HG02943 (cell line): ENCODE data around the gene LPCAT1.

Experiments
- ATAC-seq: cut with Tn5 transposase; IDR thresholded peaks from one replicate; pipeline ENCODE4 v1.9.1; 2021; ENCODE audit warnings: mild to moderate bottlenecking, low read depth, moderate library complexity; ENCODE audit not compliant: unreplicated experiment

The LPCAT1 gene

DNA sequence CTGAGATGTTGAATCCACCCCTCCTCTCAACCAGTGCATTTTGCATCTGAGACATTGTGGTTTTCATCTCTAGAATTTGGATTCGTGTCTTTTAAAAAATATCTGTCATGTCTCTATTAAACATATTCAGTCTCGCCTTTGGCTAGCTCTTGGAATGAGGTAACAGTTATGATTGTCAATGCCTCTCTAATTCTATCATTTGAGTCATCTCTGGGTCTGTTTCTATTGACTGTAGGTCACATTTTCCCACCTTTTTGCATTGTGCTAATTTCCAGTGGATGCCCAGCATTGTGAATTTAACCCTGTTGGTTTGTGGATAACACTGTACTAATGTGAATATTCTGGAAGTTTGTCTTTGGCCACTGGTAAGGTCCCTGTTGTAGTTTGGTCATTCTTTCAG, 70.1 kb downstream of the LPCAT1 start:
- no peak for ATAC-seq

DNA sequence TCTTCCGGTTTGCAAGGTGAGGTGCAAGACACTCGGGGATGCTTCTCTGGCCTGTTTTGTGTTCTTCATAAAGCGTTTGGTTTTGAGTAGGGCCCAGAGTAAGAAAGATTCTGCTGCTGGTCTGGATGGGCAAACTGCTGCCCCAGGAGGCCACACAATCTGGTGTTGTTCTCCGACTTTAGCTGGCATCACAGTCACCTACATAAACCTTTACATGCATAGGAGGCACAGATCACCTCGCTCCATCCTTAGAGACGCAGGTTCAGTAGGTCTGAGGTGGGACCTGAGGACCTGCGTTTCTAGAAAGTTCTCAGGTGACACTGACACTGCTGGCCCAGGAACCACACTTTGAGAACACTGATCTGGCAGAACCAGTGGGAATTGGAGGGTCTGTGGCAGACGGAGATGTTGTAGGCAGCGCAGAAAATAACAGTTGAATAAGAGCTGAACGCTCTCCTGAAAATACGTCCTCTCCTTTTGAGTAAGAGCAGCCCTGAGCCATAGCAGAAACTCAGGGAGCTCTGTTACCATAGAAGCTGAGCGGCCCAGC, 74.6 kb downstream of the LPCAT1 start:
- no peak for ATAC-seq

GRCh38 chr5:1448511-1449011, 75.2 kb downstream of the LPCAT1 start:
- ATAC-seq = no peak

GRCh38 chr5:1447671-1448361, 75.9 kb downstream of the LPCAT1 start:
- no peak for ATAC-seq

- ATAC-seq = no peak
Observed at GRCh38 chr5:1446602-1447343, 77.0 kb downstream of the LPCAT1 start.

- ATAC-seq = no peak
Observed at GRCh38 chr5:1445689-1446601, 77.8 kb downstream of the LPCAT1 start.

DNA sequence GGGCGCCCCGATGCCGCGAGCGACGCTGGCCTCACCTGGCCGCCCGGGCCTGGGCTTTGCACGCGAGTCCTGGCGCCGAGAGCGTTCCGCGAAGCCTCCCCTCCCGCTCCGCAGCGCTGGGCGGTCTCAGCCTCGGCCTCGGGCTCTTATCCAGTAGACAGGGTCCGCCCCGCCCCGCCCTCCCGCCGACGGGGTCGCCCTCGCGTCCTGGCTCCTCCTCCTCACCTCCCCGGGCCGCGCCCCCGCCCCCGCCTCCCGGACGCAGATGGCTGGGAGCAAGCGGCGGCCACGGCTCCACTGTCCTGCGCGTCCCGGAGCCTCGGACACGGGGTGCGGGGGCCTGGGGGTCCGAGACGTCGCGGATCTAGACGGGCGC, 78.5 kb downstream of the LPCAT1 start, which contains the start of gene SLC6A3:
Gene SLC6A3 (minus strand): TSS at position 128 of the 376 bp plus-strand sequence. CDS start 2,243 bp downstream, outside the sequence.
- no peak for ATAC-seq

DNA sequence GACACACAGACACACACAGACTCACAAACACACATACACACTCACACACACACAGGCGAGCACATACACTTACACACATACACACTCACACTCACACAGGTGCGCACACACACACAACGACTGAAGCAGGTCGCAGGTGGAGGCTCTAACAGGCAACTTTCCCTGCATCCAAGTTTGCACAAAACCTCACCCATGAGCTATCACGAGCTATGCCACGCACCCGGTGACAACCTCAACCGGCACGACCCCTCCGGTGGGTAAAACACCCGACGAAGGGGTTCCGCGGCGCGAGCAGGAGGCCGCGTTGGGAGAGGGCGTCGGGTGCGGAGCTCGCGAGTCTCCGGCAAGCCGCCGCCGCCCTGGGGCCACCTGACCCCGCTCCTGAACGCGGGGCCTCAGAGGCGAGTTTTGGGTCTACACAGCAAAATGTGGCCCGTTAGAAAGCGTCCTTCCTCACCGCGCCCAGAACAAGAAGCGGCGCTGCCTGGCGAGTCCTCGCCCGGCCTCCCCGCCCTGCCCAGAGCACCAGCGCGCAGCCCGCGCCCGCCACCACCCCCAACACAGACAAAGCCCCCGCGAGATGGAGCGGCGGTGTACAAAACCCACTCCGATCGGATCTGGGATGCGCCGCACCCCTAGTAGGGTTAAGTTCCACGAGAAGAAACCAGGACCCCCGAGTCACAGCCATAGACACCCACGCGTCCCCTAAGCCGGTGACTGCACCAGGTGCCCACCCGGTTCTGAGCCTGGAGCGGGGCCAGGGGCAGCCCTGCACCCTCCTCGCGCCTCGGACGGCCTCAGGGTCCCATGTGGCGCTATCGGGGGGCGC, 79.2 kb downstream of the LPCAT1 start:
- no peak for ATAC-seq

GRCh38 chr5:1443991-1444360, 79.8 kb downstream of the LPCAT1 start:
- ATAC-seq = no peak

GRCh38 chr5:1443171-1443570, 80.6 kb downstream of the LPCAT1 start:
- no peak for ATAC-seq

- no peak for ATAC-seq
Observed at GRCh38 chr5:1442222-1443145, 81.3 kb downstream of the LPCAT1 start.

DNA sequence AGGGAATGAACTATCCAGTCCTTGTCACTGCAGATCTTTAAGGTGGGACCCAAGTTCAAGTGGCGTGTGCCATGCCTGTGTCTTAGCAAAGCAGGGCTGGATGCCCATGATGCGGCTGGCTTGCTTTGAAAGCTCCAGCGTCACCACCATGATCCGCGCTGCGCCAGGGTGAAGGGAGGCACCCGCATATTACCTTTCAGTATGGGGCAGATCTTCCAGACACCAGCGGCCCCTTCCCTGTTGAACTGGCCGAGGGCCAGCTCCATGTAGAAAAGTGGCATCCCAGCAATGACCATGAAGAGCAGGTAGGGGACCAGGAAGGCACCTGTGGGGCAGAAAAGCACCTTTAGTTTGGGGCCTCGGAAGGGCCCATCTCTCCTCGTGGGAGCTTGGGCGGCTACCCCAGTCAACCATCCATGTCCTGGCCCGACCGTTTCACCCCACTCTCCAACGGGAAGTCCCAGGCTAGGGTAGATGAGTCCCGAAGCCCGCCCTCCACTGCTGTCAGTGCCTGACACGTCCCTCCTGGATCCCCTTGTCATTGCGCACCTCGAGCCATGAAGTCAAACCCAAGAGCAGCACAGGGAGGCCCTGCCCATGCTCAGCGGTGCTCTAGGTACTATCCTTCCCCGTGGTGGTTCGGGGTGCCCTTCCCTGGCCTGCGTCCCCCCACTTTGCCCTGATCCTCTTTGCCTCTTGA, 82.4 kb downstream of the LPCAT1 start:
- no peak for ATAC-seq

DNA sequence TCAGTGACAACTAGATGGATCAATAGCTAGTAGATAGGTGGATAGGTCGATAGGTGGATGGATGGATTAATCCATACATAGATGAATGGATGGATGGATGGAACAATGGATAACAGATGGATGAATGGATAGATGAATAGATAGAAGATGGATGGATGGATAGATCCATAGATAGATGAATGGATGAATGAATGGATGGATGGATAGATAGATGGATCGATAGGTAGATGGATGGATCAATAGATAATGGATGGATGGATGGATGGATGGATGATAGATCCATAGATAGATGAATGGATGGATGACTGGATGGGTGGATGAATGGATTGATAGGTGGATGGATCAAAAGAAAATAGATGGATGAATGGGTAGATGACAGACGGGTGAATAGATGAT, 83.7 kb downstream of the LPCAT1 start:
- ATAC-seq = no peak

- no peak for ATAC-seq
Observed at GRCh38 chr5:1439388-1440097, 84.2 kb downstream of the LPCAT1 start.

DNA sequence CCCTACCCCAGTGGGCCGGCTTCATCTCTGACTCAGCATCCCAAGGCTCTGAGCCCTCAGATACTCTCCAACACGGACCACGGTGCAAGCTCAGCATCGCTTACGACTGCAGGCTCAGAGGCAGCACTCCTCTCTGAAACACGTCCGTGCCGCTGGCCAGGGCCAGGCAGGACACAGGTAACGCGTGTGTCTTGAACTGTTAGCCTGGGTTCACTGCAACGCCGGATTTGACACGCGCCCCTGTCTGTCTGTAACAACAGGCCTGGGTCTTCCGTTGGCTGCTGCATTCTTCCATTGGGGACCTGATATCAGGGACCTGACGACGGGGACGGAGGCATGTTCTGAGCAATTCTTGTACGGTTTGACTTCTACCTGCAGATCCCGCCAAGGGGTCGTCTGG, 84.9 kb downstream of the LPCAT1 start:
- ATAC-seq = no peak

GRCh38 chr5:1437876-1438559, 85.7 kb downstream of the LPCAT1 start:
- no peak for ATAC-seq
